BLaER1 (cell line): ENCODE results near the gene PDZRN3.

Source experiments
- H3K27ac ChIP-seq: shearing (Covaris generic); formaldehyde crosslinking; 2 replicates; pipeline ENCODE4 v1.8.1; 2022
- H3K27me3 ChIP-seq: shearing (Covaris generic); formaldehyde crosslinking; 2 replicates; pipeline ENCODE4 v1.8.1; 2022
- H3K36me3 ChIP-seq: shearing (Covaris generic); formaldehyde crosslinking; 2 replicates; pipeline ENCODE4 v1.8.1; 2022
- H3K4me1 ChIP-seq: shearing (Covaris generic); formaldehyde crosslinking; 2 replicates; pipeline ENCODE4 v1.8.1; 2022
- H3K4me2 ChIP-seq: shearing (Covaris generic); formaldehyde crosslinking; 2 replicates; pipeline ENCODE4 v1.8.1; 2022
- H3K4me3 ChIP-seq: shearing (Covaris generic); formaldehyde crosslinking; 2 replicates; pipeline ENCODE4 v1.8.1; 2022
- H3K9ac ChIP-seq: shearing (Covaris generic); formaldehyde crosslinking; 2 replicates; pipeline ENCODE4 v1.8.1; 2022
- H3K9me3 ChIP-seq: shearing (Covaris generic); formaldehyde crosslinking; 2 replicates; pipeline ENCODE4 v1.8.1; 2022
- H4K20me1 ChIP-seq: shearing (Covaris generic); formaldehyde crosslinking; 2 replicates; pipeline ENCODE4 v1.8.1; 2022
- Cebpa-rat ChIP-seq: shearing (Covaris generic); IDR thresholded peaks from 2 replicates; pipeline ENCODE4 v1.8.1; 2022

Gene PDZRN3

DNA sequence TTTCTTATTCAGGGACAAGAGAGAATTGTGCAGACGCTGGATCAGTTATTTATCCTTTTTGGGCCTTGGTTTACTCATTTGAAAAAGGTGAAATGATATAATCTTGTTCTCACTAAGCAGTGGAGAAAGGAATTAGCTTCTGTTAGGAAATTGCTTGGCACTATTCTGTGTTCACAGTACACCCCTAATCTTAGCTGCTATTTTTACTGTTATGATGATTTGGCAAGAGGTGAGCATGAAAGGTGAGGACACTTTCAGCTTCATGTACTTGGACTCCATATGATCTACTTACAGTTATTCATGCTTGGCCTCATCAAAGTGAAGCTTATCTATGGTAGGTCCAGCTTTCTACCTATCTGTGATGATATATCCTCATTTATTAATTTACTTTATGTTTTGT, 282.7 kb downstream of the PDZRN3 start:
- H3K9me3 ChIP-seq = peaks cover 18% of the 10 kb centered on the region
- no peak overlapping the region for H3K9ac ChIP-seq
- H3K4me3 ChIP-seq = no peak overlapping the region
- H3K36me3 ChIP-seq = no peaks in the 10 kb centered on the region
- no peaks in the 10 kb centered on the region for H3K4me1 ChIP-seq
- H3K27ac ChIP-seq = no peak overlapping the region
- no peaks in the 10 kb centered on the region for H3K27me3 ChIP-seq
- TF ChIP-seq Cebpa-rat = no peak
- no peaks in the 10 kb centered on the region for H4K20me1 ChIP-seq
- no peak overlapping the region for H3K4me2 ChIP-seq

- Histone ChIP-seq H3K4me1 (no peaks in the 10 kb centered on the region), H3K4me2 (no peak overlapping the region)
Measured at GRCh38 chr3:73341272-73341935, 283.3 kb downstream of the PDZRN3 start.

DNA sequence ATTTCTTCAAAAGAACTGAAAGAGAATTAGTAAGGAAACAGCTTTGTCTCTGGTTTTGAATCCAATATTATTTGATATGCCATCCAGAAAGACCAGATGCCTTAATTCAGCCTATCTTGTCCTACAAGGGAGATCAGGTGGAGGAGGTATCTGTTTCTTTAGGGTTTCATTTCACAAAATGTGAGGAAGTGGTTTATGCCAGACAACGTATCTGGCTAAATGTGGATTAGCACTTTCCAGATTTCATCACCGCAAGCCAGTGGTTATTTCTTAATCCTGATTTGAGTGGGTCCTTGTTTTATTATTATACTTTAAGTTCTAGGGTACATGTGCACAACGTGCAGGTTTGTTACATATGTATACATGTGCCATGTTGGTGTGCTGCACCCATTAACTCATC, 292.2 kb downstream of the PDZRN3 start:
- H3K27me3 ChIP-seq = no peaks in the 10 kb centered on the region
- no peaks in the 10 kb centered on the region for H3K36me3 ChIP-seq
- H4K20me1 ChIP-seq = no peaks in the 10 kb centered on the region
- TF ChIP-seq Cebpa-rat = no peak
- H3K9ac ChIP-seq = no peak overlapping the region
- H3K4me1 ChIP-seq = no peaks in the 10 kb centered on the region
- H3K4me2 ChIP-seq = no peak overlapping the region
- H3K27ac ChIP-seq = no peak overlapping the region
- no peaks in the 10 kb centered on the region for H3K9me3 ChIP-seq
- no peak overlapping the region for H3K4me3 ChIP-seq

More at GRCh38 chr3:73341272-73341935, 283.3 kb downstream of the PDZRN3 start:
- H3K36me3 ChIP-seq = no peaks in the 10 kb centered on the region
- peaks cover 18% of the 10 kb centered on the region for H3K9me3 ChIP-seq
- H4K20me1 ChIP-seq = no peaks in the 10 kb centered on the region
- H3K4me3 ChIP-seq = no peak overlapping the region
- no peak for TF ChIP-seq Cebpa-rat
- H3K27me3 ChIP-seq = no peaks in the 10 kb centered on the region
- H3K27ac ChIP-seq = no peak overlapping the region
- no peak overlapping the region for H3K9ac ChIP-seq
